HG02588 (cell line): ENCODE results near the gene JMJD8.

ENCODE experiments used
- ATAC-seq: cut with Tn5 transposase; IDR thresholded peaks from one replicate; pipeline ENCODE4 v1.9.1; 2021; ENCODE audit warnings: mild to moderate bottlenecking, moderate library complexity; ENCODE audit not compliant: unreplicated experiment

Gene JMJD8

GRCh38 chr16:666572-666971 lies 17.6 kb downstream of the JMJD8 start:
- no peak for ATAC-seq

- no peak for ATAC-seq
Observed at GRCh38 chr16:662597-662996, 21.5 kb downstream of the JMJD8 start.

- no peak for ATAC-seq
Observed at GRCh38 chr16:662095-662494, 22.0 kb downstream of the JMJD8 start.

- no peak for ATAC-seq
Observed at GRCh38 chr16:661184-661821, 22.8 kb downstream of the JMJD8 start.

- no peak for ATAC-seq
Observed at GRCh38 chr16:660459-661183, 23.5 kb downstream of the JMJD8 start.

GRCh38 chr16:660132-660458 lies 24.0 kb downstream of the JMJD8 start:
- ATAC-seq: no peak

- no peak for ATAC-seq
Observed at GRCh38 chr16:659618-660017, 24.5 kb downstream of the JMJD8 start.

GRCh38 chr16:658679-659571 lies 25.2 kb downstream of the JMJD8 start:
- ATAC-seq: no peak

- ATAC-seq: no peak
Observed at GRCh38 chr16:657487-657886, 26.6 kb downstream of the JMJD8 start.

- ATAC-seq: no peak
Observed at GRCh38 chr16:654034-654433, 30.1 kb downstream of the JMJD8 start.

GRCh38 chr16:652454-653305 lies 31.5 kb downstream of the JMJD8 start:
- ATAC-seq: no peak

GRCh38 chr16:651844-652243 lies 32.3 kb downstream of the JMJD8 start:
- no peak for ATAC-seq

- peak; percentile 14 for ATAC-seq
Observed at GRCh38 chr16:649631-650030, 34.5 kb downstream of the JMJD8 start.

GRCh38 chr16:648781-649589 lies 35.1 kb downstream of the JMJD8 start, which contains the start of gene WDR90:
Gene WDR90, plus strand, starts transcription at chr16:649365. Its CDS starts 52 bp downstream, at chr16:649417.
- ATAC-seq: peak; percentile 72

GRCh38 chr16:648071-648780 lies 35.9 kb downstream of the JMJD8 start:
- no peak for ATAC-seq

GRCh38 chr16:647173-647902 lies 36.8 kb downstream of the JMJD8 start:
- ATAC-seq: no peak

GRCh38 chr16:646679-647172 lies 37.4 kb downstream of the JMJD8 start:
- no peak for ATAC-seq

GRCh38 chr16:645852-646678 lies 38.1 kb downstream of the JMJD8 start:
- no peak for ATAC-seq
